HL-60/S4 treated with phorbol 12-myristate 13-acetate at 8.2 ng/mL for 4 days and 3 days (cell line): Measurements from ENCODE around the gene FLVCR1.

Source experiments
- in situ Hi-C: fragments of 300-500 bp; cut with MboI; formaldehyde crosslinking; loops from 2 replicates; pipeline ENCODE4 v1.15.0; 2022; ENCODE audit warnings: low sequenced_read_pairs

Gene FLVCR1

DNA sequence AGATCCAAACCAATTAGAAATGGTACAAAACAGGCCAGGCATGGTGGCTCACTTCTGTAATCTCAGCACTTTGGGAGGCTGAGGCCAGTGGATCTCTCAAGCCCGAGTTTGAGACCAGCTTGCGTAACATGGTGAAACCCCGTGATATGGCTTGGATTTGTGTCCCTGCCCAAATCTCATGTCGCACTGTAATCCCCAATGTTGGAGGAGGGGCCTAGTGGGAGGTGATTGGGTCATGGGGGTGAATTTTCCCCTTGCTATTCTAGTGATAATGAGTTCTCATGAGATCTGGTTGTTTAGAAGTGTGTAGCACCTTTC is 85.3 kb downstream of the FLVCR1 start:
- in situ Hi-C loops = no loop called here

DNA sequence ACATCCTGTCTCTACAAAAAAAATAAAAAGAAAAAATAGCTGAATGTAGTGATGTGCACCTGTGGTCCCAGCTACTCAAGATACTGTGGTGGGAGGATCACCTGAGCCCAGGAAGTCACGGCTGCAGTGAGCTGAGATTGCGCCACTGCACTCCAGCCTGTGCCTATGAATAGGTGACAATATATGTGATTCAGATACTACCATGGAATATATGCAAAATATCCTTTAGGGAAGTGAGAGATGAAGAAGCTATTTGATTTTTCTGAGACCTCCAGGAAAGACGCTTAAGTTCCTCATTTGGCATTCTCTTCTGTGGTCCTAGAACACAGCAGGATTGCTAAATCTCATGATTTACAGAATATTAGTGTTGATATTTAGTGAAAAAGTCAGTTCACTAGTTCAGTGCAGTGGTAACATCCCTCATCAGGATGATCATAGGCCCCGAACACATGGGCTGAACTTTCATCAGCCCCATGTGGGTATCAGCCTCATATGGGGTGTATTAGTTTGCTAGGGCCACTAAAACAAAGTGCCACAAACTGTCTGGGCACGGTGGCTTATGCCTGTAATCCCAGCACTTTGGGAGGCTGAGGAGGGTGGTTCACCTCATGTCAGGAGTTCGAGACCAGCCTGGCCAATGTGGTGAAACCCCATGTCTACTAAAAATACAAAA is 86.3 kb downstream of the FLVCR1 start:
- in situ Hi-C loops = no loop called here

DNA sequence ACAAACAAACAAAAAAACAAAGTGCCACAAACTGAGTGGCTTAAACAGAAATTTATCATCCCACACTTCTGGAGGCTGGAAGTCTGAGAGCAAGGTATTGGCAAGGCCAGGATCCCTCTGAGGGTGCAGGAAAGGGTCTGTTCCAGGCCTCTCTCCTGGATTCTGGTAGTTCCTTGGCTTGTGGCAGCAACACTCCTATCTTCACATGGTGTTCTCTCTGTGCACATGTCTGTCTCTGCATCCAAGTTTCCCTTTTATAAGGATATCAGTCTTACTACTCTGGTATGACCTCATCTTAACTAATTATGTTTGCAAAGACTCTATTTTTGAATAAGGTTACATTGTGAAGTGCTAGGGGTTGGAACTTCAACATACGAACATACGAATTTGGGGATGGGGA is 87.0 kb downstream of the FLVCR1 start:
- in situ Hi-C loops = no loop called here

DNA sequence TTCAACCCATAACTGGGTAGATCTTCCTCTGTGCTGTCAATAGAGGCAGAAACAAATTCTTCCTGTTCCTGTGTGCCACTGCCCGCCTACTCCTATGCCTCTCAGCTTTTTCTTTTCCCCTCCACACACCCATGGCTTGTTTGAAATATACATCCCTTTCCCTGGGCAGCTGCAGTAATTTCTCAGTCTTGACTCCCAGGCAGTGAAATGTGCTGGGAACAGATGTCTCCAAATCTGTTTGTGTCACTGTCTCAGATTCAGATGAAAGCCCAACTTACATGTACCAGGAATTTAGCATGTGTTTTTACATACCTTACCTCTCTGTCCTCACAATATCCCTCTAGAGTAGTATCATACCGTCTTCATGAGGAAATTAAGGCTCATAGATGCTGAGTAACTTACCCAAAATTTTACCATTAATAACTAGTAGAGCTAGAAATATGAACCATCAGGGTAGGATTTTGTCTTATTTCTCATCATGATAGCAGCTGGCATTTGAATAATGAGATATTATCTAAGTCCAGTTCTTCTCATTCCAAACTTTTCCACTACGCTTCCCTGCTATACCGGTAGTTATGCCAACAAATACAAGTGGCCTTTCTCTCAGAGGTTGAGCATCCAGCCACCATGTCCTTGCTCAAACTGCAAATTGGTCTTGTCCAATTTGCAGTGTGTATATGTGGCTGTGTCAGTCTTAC is 87.5 kb downstream of the FLVCR1 start:
- in situ Hi-C loops = no loop called here

DNA sequence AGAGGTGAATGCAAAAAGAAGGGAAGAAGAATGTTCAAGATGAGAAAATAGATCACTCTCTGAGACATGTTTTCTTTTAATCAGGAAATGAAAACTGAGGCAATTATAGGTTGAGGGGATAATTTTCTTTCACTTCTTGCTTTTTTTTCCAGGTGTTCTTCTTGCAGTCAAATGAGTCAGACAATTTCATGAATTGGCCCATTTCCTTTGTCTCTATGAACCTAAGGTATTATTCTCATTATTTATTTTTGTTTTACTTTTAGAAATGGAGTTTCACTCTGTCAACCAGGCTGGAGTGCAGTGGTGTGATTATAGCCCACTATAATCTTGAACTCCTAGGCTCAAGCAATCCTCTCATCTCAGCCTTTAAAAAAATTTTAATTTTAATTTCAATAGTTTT is 88.8 kb downstream of the FLVCR1 start:
- in situ Hi-C loops = no loop called here
